Breast epithelium (tissue), 4 donors: ENCODE measurements around the gene RNF146. TPM values are rescaled to one million over a fixed set of nuclear protein-coding genes. Genes with fewer than 3 reads are reported as not detected.

ENCODE experiments used
- DNase-seq, 2 donors: peaks; one replicate each; pipeline ENCODE4 v3.0.0-alpha.2; 2019; ENCODE audit warnings: low spot score in 2 of 2
- H3K27ac ChIP-seq, 2 donors: fragments of 200-600 bp; sonication (generic) in 1 of 2; one replicate each; pipeline ENCODE4 v1.5.1; 2016 to 2019; ENCODE audit warnings: mild to moderate bottlenecking in 1 of 2
- H3K27me3 ChIP-seq, 2 donors: fragments of 200-600 bp; sonication (generic) in 1 of 2; one replicate each; pipeline versions ENCODE4 v1.5.1 to v1.6.0; 2017 to 2019; ENCODE audit warnings: control low read depth in 1 of 2, mild to moderate bottlenecking in 1 of 2
- H3K36me3 ChIP-seq: fragments of 200-600 bp; one replicate; pipeline ENCODE4 v1.5.1; 2019
- H3K4me1 ChIP-seq, 2 donors: fragments of 200-600 bp; sonication (generic); one replicate each; pipeline ENCODE4 v1.5.1; 2016 to 2019; ENCODE audit warnings: control low read depth in 1 of 2
- H3K4me3 ChIP-seq, 3 donors: fragments of 200-600 bp; sonication (generic); 1 replicate in 2 of 3; 2 replicates in 1 of 3; pipeline ENCODE4 v1.5.1; 2016 to 2019; ENCODE audit warnings: mild to moderate bottlenecking in 3 of 3, moderate library complexity in 2 of 3
- H3K9me3 ChIP-seq, 2 donors: fragments of 200-600 bp; sonication (generic) in 1 of 2; one replicate each; pipeline ENCODE4 v1.5.1; 2016 to 2019; ENCODE audit warnings: control low read depth in 1 of 2
- CTCF ChIP-seq, 3 donors: fragments of 450-650 bp; IDR thresholded peaks; one replicate each; pipeline ENCODE4 v1.5.1; 2016 to 2017; ENCODE audit warnings: antibody characterized with exemption in 3 of 3, mild to moderate bottlenecking in 3 of 3, moderate library complexity in 3 of 3
- POLR2A ChIP-seq: fragments of 450-650 bp; IDR thresholded peaks from one replicate; pipeline ENCODE4 v1.6.1; 2016; ENCODE audit warnings: antibody characterized with exemption, mild to moderate bottlenecking, moderate library complexity
- POLR2AphosphoS5 ChIP-seq, 3 donors: sonication (generic); formaldehyde crosslinking; IDR thresholded peaks; one replicate each; pipeline ENCODE4 v1.6.1; 2017; ENCODE audit warnings: antibody characterized with exemption in 3 of 3
- intact Hi-C: fragments of 100-400 bp; cut with DNase I; formaldehyde crosslinking; loops from one replicate; pipeline ENCODE4 v1.15.1; 2023; ENCODE audit warnings: low total_unique reads
- total RNA-seq, 3 donors: library from RNA; depleted of rRNA; stranded (reverse); fragments of >200 nt; gene quantifications; one replicate each; pipeline ENCODE4 v1.1.0, GENCODE V29; 2016

Gene RNF146
- total RNA-seq, 3 donors from 2014 or later: 77.7 to 86.3 (median 77.9) TPM

- H3K9me3 ChIP-seq: no peaks in the 10 kb centered on the region
- no peaks in the 10 kb centered on the region for H3K36me3 ChIP-seq
- no peaks in the 10 kb centered on the region for H3K4me1 ChIP-seq
- DNase-seq: no peak
- intact Hi-C loops: no loop called here
- TF ChIP-seq POLR2A: no peak
- TF ChIP-seq POLR2AphosphoS5 (IDR thresholded peaks at IDR 0.05): no peak
- TF ChIP-seq CTCF (IDR thresholded peaks at IDR 0.05): no peak
- H3K27me3 ChIP-seq: no peaks in the 10 kb centered on the region
- no peak overlapping the region for H3K4me3 ChIP-seq
- no peak overlapping the region for H3K27ac ChIP-seq
Measured at GRCh38 chr6:127263481-127263880, 3.2 kb upstream of the RNF146 start.

GRCh38 chr6:127266892-127267645 is 405 bp downstream of the RNF146 start:
- Histone ChIP-seq H3K4me3 (peak overlapping the region; percentile 68 to 99 (median 91)), H3K4me1 (no peaks in the 10 kb centered on the region), H3K36me3 (no peaks in the 10 kb centered on the region), H3K27ac (peak overlapping the region; percentile 97 to 100), H3K9me3 (no peaks in the 10 kb centered on the region), H3K27me3 (no peaks in the 10 kb centered on the region)
- peak; percentile 91 for TF ChIP-seq POLR2A
- no peak for TF ChIP-seq CTCF (IDR thresholded peaks at IDR 0.05)
- TF ChIP-seq POLR2AphosphoS5 (IDR thresholded peaks at IDR 0.05): peak; percentile 77 to 96 (median 90)
- intact Hi-C loops: no loop called here
- peak; percentile 22 to 52 for DNase-seq

- no peaks in the 10 kb centered on the region for H3K27me3 ChIP-seq
- peak overlapping the region; percentile 97 to 100 for H3K27ac ChIP-seq
- TF ChIP-seq POLR2A (no peak), CTCF (IDR thresholded peaks at IDR 0.05) (no peak), POLR2AphosphoS5 (IDR thresholded peaks at IDR 0.05) (no peak)
- H3K4me3 ChIP-seq: peak overlapping the region; percentile 68 to 99 (median 91)
- DNase-seq: no peak
- no peaks in the 10 kb centered on the region for H3K9me3 ChIP-seq
- intact Hi-C loops: no loop called here
- H3K36me3 ChIP-seq: no peaks in the 10 kb centered on the region
- H3K4me1 ChIP-seq: no peaks in the 10 kb centered on the region
Measured at GRCh38 chr6:127267646-127268625, 1.3 kb downstream of the RNF146 start.

GRCh38 chr6:127272576-127272975 is 5.9 kb downstream of the RNF146 start:
- H3K4me1 ChIP-seq: peaks cover 0 to 5% of the 10 kb centered on the region in 2 donors
- no peak overlapping the region for H3K27ac ChIP-seq
- DNase-seq: no peak
- intact Hi-C loops: no loop called here
- H3K9me3 ChIP-seq: no peaks in the 10 kb centered on the region
- TF ChIP-seq CTCF (IDR thresholded peaks at IDR 0.05) (no peak), POLR2AphosphoS5 (IDR thresholded peaks at IDR 0.05) (no peak), POLR2A (no peak)
- H3K36me3 ChIP-seq: no peaks in the 10 kb centered on the region
- no peak overlapping the region for H3K4me3 ChIP-seq
- no peaks in the 10 kb centered on the region for H3K27me3 ChIP-seq

GRCh38 chr6:127273499-127273898 is 6.8 kb downstream of the RNF146 start:
- Histone ChIP-seq H3K27me3 (no peaks in the 10 kb centered on the region), H3K9me3 (no peaks in the 10 kb centered on the region), H3K4me1 (peaks cover 0 to 5% of the 10 kb centered on the region in 2 donors), H3K36me3 (no peaks in the 10 kb centered on the region), H3K27ac (no peak overlapping the region), H3K4me3 (no peak overlapping the region)
- no peak for TF ChIP-seq CTCF (IDR thresholded peaks at IDR 0.05)
- no peak for TF ChIP-seq POLR2A
- no peak for TF ChIP-seq POLR2AphosphoS5 (IDR thresholded peaks at IDR 0.05)
- intact Hi-C loops: no loop called here
- no peak for DNase-seq
